Middle frontal gyrus (tissue), 1 donor: Measurements from ENCODE around the gene TRAF3IP3.

Experiments used
- DNase-seq: peaks from one replicate; pipeline ENCODE4 v3.0.0-alpha.2; 2015; ENCODE audit warnings: low spot score; ENCODE audit errors: extremely low spot score

TRAF3IP3 gene

GRCh38 chr1:209755926-209756614 lies at the start of gene TRAF3IP3:
Gene TRAF3IP3 (plus strand): TSS chr1:209756053. CDS start chr1:209760040, 3,987 bp downstream.
- no peak for DNase-seq

GRCh38 chr1:209706622-209707021 lies 49.2 kb upstream of the TRAF3IP3 start:
- no peak for DNase-seq

GRCh38 chr1:209707308-209707707 lies 48.5 kb upstream of the TRAF3IP3 start:
- DNase-seq: no peak

GRCh38 chr1:209708297-209708696 lies 47.6 kb upstream of the TRAF3IP3 start:
- no peak for DNase-seq

- no peak for DNase-seq
Measured at GRCh38 chr1:209710093-209710492, 45.8 kb upstream of the TRAF3IP3 start.

GRCh38 chr1:209710847-209711246 lies 45.0 kb upstream of the TRAF3IP3 start:
- DNase-seq: no peak

- no peak for DNase-seq
Measured at GRCh38 chr1:209714338-209714737, 41.5 kb upstream of the TRAF3IP3 start.

GRCh38 chr1:209715314-209715713 lies 40.5 kb upstream of the TRAF3IP3 start:
- no peak for DNase-seq

GRCh38 chr1:209717818-209718217 lies 38.0 kb upstream of the TRAF3IP3 start:
- DNase-seq: no peak

- no peak for DNase-seq
Measured at GRCh38 chr1:209720326-209720725, 35.5 kb upstream of the TRAF3IP3 start.

GRCh38 chr1:209720826-209721225 lies 35.0 kb upstream of the TRAF3IP3 start:
- no peak for DNase-seq

- no peak for DNase-seq
Measured at GRCh38 chr1:209721323-209721722, 34.5 kb upstream of the TRAF3IP3 start.

GRCh38 chr1:209723265-209723664 lies 32.6 kb upstream of the TRAF3IP3 start:
- DNase-seq: no peak

GRCh38 chr1:209723756-209724693 lies 31.8 kb upstream of the TRAF3IP3 start:
- no peak for DNase-seq

- no peak for DNase-seq
Measured at GRCh38 chr1:209727286-209727685, 28.6 kb upstream of the TRAF3IP3 start.

- no peak for DNase-seq
Measured at GRCh38 chr1:209727785-209728184, 28.1 kb upstream of the TRAF3IP3 start.

GRCh38 chr1:209728466-209728865 lies 27.4 kb upstream of the TRAF3IP3 start:
- DNase-seq: no peak

- no peak for DNase-seq
Measured at GRCh38 chr1:209729436-209729835, 26.4 kb upstream of the TRAF3IP3 start.

GRCh38 chr1:209732725-209733124 lies 23.1 kb upstream of the TRAF3IP3 start:
- DNase-seq: no peak

GRCh38 chr1:209733409-209734192 lies 22.3 kb upstream of the TRAF3IP3 start:
- no peak for DNase-seq

GRCh38 chr1:209736490-209737117 lies 19.2 kb upstream of the TRAF3IP3 start:
- no peak for DNase-seq
